T-helper 2 cell treated with Interferon-gamma antibody and Interleukin-4, amounts not matched to agents 5 μg/mL and 100 μg/mL, for 36 hours (primary cell): Measurements from ENCODE around the gene LMAN2L.
"Not testable (repeated sequence)": the region's sequence is repeated elsewhere in the genome, so short reads cannot be mapped to it uniquely, and the experiment has no call there.

Experiments
- DNase-seq: peaks from one replicate; pipeline ENCODE4 v3.0.0; 2021; ENCODE audit warnings: low spot score
- H3K27ac Mint-ChIP-seq: one replicate; pipeline ENCODE4 v1.8.0; 2021; ENCODE audit warnings: mild to moderate bottlenecking, mixed read lengths
- H3K27me3 Mint-ChIP-seq: one replicate; pipeline ENCODE4 v1.8.0; 2021; ENCODE audit warnings: low read depth, mixed read lengths
- H3K36me3 Mint-ChIP-seq: one replicate; pipeline ENCODE4 v1.8.0; 2021; ENCODE audit warnings: low read depth, mixed read lengths
- H3K4me1 Mint-ChIP-seq: one replicate; pipeline ENCODE4 v1.8.0; 2021; ENCODE audit warnings: low read depth, mixed read lengths
- H3K4me3 Mint-ChIP-seq: one replicate; pipeline ENCODE4 v1.8.0; 2022; ENCODE audit warnings: mild to moderate bottlenecking, moderate library complexity, mixed read lengths
- H3K9me3 Mint-ChIP-seq: one replicate; pipeline ENCODE4 v1.8.0; 2021; ENCODE audit warnings: mixed read lengths

Gene LMAN2L

GRCh38 chr2:96680561-96681141 lies 59.2 kb downstream of the LMAN2L start:
- Mint-ChIP-seq H3K27me3 (peaks cover 11% of the 10 kb centered on the region), H3K4me1 (no peaks in the 10 kb centered on the region), H3K4me3 (no peak overlapping the region), H3K9me3 (no peaks in the 10 kb centered on the region), H3K27ac (no peak overlapping the region), H3K36me3 (no peaks in the 10 kb centered on the region)
- no peak for DNase-seq

- H3K9me3 Mint-ChIP-seq = no peaks in the 10 kb centered on the region
- H3K4me1 Mint-ChIP-seq = no peaks in the 10 kb centered on the region
- H3K27me3 Mint-ChIP-seq = peaks cover 12% of the 10 kb centered on the region
- H3K4me3 Mint-ChIP-seq = no peak overlapping the region
- no peak overlapping the region for H3K27ac Mint-ChIP-seq
- no peaks in the 10 kb centered on the region for H3K36me3 Mint-ChIP-seq
- DNase-seq = no peak
Observed at GRCh38 chr2:96679848-96680247, 60.0 kb downstream of the LMAN2L start.

DNA sequence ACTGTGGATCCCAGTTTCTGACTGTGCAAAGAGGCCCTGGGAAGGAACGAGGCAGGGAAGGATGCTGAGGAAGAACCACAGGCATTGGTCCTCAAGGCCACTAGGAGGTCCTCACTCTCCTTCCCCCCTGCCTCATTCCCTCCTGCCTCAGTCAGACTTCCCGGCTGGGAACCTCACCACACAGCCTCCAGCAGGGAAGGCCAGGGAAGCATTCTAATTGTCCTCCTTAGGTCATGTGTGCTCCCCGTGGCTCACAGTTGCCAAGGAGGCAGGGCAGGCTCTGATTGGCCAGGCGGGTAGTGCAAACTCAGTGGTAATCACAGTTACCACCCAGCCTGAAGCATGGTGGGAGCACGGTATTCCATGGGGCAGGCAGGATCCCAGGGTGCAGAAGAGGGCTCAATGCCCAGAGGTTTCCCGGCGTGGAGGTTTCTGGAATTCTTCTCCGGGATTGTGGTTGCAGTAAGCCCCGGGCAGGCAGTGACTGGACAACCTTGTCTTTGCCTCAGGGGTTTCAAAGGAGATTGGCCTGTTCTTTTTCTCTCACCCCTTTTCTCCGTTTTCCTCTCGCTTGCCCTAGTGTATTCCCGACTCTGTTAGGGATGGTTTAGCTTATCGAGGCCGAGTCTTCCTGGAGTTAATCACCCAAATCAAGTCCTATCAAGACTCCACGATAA lies 70.2 kb downstream of the LMAN2L start:
- no peak overlapping the region for H3K27ac Mint-ChIP-seq
- no peaks in the 10 kb centered on the region for H3K4me1 Mint-ChIP-seq
- no peaks in the 10 kb centered on the region for H3K36me3 Mint-ChIP-seq
- H3K9me3 Mint-ChIP-seq = no peaks in the 10 kb centered on the region
- H3K4me3 Mint-ChIP-seq = no peak overlapping the region
- H3K27me3 Mint-ChIP-seq = peaks cover 3% of the 10 kb centered on the region
- DNase-seq = no peak

GRCh38 chr2:96668771-96669170 lies 71.1 kb downstream of the LMAN2L start:
- Mint-ChIP-seq H3K9me3 (no peaks in the 10 kb centered on the region), H3K4me3 (no peak overlapping the region), H3K36me3 (no peaks in the 10 kb centered on the region)

GRCh38 chr2:96665717-96666116 lies 74.1 kb downstream of the LMAN2L start:
- not testable (repeated sequence) for H3K27me3 Mint-ChIP-seq, DNase-seq, H3K4me1 Mint-ChIP-seq, H3K27ac Mint-ChIP-seq, H3K9me3 Mint-ChIP-seq, H3K36me3 Mint-ChIP-seq, H3K4me3 Mint-ChIP-seq

More at GRCh38 chr2:96668771-96669170, 71.1 kb downstream of the LMAN2L start:
- Mint-ChIP-seq H3K27me3 (peaks cover 3% of the 10 kb centered on the region), H3K4me1 (no peaks in the 10 kb centered on the region), H3K27ac (no peak overlapping the region)
- DNase-seq = no peak

DNA sequence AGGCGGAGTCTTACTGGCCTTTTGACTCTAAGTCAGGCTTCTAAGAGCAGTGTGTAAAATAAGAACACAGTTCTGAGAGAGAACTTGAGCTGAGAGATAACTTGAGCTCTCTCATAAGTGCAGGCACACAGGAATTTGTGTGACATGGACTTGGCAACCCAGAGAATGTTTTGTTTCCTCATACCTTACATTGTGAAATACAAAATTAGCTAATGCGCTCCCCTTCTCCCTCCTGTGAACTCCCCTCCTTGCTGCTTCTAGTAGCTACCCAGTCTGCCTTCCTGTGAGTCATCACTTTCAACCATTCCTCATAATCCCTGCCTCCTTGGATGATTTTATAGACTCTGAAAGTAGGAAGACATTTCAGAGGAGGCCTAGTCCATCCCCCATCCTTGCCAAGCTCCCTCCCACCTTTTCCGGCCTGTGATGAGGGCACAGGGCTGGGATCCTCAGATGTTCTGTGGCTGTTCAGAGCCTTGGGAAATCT lies 74.7 kb downstream of the LMAN2L start:
- no peaks in the 10 kb centered on the region for H3K36me3 Mint-ChIP-seq
- DNase-seq = no peak
- H3K27me3 Mint-ChIP-seq = peaks cover 2% of the 10 kb centered on the region
- no peaks in the 10 kb centered on the region for H3K9me3 Mint-ChIP-seq
- no peak overlapping the region for H3K27ac Mint-ChIP-seq
- H3K4me1 Mint-ChIP-seq = no peaks in the 10 kb centered on the region
- H3K4me3 Mint-ChIP-seq = no peak overlapping the region

DNA sequence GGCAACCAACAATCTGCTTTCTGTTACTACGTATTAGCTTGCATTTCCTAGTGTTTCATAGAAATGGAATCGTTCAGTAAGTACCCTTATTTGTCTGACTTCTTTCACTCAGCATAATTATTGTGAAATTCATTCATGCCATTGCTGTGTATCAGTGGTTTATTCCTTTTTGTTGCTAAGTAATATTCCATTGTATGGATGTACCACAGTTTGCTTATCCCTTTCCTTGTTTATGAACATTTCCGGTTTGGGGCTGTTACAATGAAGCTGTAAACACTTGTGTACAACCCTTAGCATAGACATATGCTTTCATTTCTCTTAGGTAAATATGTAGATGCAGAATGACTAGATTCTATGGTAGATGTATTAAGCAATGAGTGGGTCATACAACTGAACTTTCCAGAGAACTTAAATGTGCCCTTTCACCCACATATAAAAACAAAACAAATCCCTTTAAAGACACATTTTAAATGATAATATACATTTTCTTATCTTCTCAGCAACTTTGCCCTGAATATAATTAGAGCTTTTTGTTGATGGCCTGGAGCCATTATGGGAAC lies 75.4 kb downstream of the LMAN2L start:
- no peaks in the 10 kb centered on the region for H3K9me3 Mint-ChIP-seq
- no peak overlapping the region for H3K27ac Mint-ChIP-seq
- H3K36me3 Mint-ChIP-seq = no peaks in the 10 kb centered on the region
- DNase-seq = no peak
- no peak overlapping the region for H3K4me3 Mint-ChIP-seq
- no peaks in the 10 kb centered on the region for H3K4me1 Mint-ChIP-seq
- peaks cover 2% of the 10 kb centered on the region for H3K27me3 Mint-ChIP-seq

GRCh38 chr2:96663829-96664228 lies 76.0 kb downstream of the LMAN2L start:
- Mint-ChIP-seq H3K4me1 (no peaks in the 10 kb centered on the region), H3K27me3 (peaks cover 2% of the 10 kb centered on the region), H3K27ac (no peak overlapping the region), H3K36me3 (no peaks in the 10 kb centered on the region), H3K4me3 (no peak overlapping the region), H3K9me3 (no peaks in the 10 kb centered on the region)
- DNase-seq = no peak

DNA sequence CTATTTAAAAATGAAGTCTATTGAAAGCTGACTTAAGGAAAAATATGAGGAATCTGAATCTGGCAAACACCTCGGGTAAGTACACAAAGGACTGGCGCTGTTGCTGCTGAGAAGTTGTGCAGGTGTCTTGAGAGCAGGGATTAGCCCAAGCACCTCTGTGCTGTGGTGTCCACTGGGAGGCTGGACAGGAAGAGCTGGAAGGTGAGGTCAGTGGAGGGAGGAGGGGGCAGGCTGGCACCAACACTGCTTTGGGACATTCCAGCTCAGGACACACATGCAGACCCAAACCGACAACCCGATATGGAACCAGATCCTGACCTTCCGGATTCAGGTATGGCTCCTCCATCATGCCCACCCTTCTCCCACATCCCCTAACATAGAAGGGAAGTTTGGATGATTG lies 76.7 kb downstream of the LMAN2L start:
- Mint-ChIP-seq H3K9me3 (no peaks in the 10 kb centered on the region), H3K4me1 (no peaks in the 10 kb centered on the region), H3K27me3 (peaks cover 2% of the 10 kb centered on the region), H3K4me3 (no peak overlapping the region), H3K36me3 (no peaks in the 10 kb centered on the region), H3K27ac (no peak overlapping the region)
- DNase-seq = no peak

- peaks cover 5% of the 10 kb centered on the region for H3K27me3 Mint-ChIP-seq
- H3K4me3 Mint-ChIP-seq = no peak overlapping the region
- no peak overlapping the region for H3K27ac Mint-ChIP-seq
- H3K36me3 Mint-ChIP-seq = no peaks in the 10 kb centered on the region
- DNase-seq = no peak
- H3K4me1 Mint-ChIP-seq = no peaks in the 10 kb centered on the region
- no peaks in the 10 kb centered on the region for H3K9me3 Mint-ChIP-seq
Observed at GRCh38 chr2:96662360-96662759, 77.5 kb downstream of the LMAN2L start.

DNA sequence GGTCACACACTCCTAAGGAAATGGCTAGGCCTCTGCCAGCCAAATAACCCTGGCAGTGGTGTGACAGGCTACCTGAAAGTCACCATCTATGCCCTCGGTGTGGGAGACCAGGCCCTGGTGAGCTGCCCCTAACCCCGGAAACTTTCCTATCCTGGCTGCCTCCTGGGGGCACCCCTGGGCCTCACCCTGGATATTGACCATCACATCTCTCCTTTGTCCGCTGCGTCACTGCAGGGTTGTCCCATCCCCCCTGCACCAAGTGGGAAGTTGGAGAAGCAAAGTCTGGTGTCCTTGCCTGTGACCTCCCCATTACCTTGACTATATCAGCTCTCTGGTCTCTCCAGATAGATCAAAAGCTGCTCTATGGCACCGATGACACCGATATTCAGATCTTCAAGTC lies 78.5 kb downstream of the LMAN2L start:
- Mint-ChIP-seq H3K9me3 (no peaks in the 10 kb centered on the region), H3K27ac (no peak overlapping the region), H3K36me3 (no peaks in the 10 kb centered on the region), H3K27me3 (peaks cover 5% of the 10 kb centered on the region), H3K4me1 (no peaks in the 10 kb centered on the region), H3K4me3 (no peak overlapping the region)
- DNase-seq = no peak

- H3K4me1 Mint-ChIP-seq = no peaks in the 10 kb centered on the region
- peaks cover 4% of the 10 kb centered on the region for H3K27me3 Mint-ChIP-seq
- no peak overlapping the region for H3K27ac Mint-ChIP-seq
- no peak for DNase-seq
- no peak overlapping the region for H3K4me3 Mint-ChIP-seq
- no peaks in the 10 kb centered on the region for H3K36me3 Mint-ChIP-seq
- no peaks in the 10 kb centered on the region for H3K9me3 Mint-ChIP-seq
Observed at GRCh38 chr2:96656540-96656939, 83.3 kb downstream of the LMAN2L start.
